GM12878 (cell line): ENCODE measurements around the gene KLHL10.

Source experiments
- ASH2L ChIP-seq: fragments of 300-600, 200-600 bp; sonication (generic); IDR thresholded peaks from 2 replicates; pipeline ENCODE4 v1.6.1; 2017; ENCODE audit warnings: low read depth, mild to moderate bottlenecking, borderline replicate concordance
- CREB1 ChIP-seq: IDR thresholded peaks from 2 replicates; pipeline ENCODE4 v1.6.1; 2012; ENCODE audit warnings: low read depth, mild to moderate bottlenecking, inconsistent platforms
- FOXK2 ChIP-seq: fragments of 450-650 bp; IDR thresholded peaks from 2 replicates; pipeline ENCODE4 v1.6.1; 2017; ENCODE audit warnings: mild to moderate bottlenecking, moderate library complexity
- POLR2A ChIP-seq: IDR thresholded peaks from 2 replicates; pipeline ENCODE4 v1.6.1; 2011; ENCODE audit warnings: low read depth, mild to moderate bottlenecking, low read length
- RCOR1 ChIP-seq: conservative IDR thresholded peaks from 2 replicates; pipeline ENCODE4 v1.6.1; 2012; ENCODE audit warnings: low read depth, low read length, improper control_type of control experiment
- SMC3 ChIP-seq: IDR thresholded peaks from 2 replicates; pipeline ENCODE4 v1.6.1; 2011; ENCODE audit warnings: low read length, improper control_type of control experiment, borderline replicate concordance
- TAF1 ChIP-seq: IDR thresholded peaks from 2 replicates; pipeline ENCODE4 v1.6.1; 2011; ENCODE audit warnings: mild to moderate bottlenecking, low read depth, low read length, borderline replicate concordance
- YY1 ChIP-seq: IDR thresholded peaks from 2 replicates; pipeline ENCODE4 v1.6.1; 2011; ENCODE audit warnings: low read depth, mild to moderate bottlenecking, low read length
- TF ChIP-seq, protein P1 (sequence below): IDR thresholded peaks from 2 replicates; pipeline ENCODE4 v1.6.1; 2011; ENCODE audit warnings: low read depth, mild to moderate bottlenecking, low read length, moderate library complexity, borderline replicate concordance; ENCODE audit errors: extremely low read depth
- TF ChIP-seq, protein P2 (sequence below): fragments of 450-650 bp; IDR thresholded peaks from 2 replicates; pipeline ENCODE4 v1.6.1; 2017; ENCODE audit warnings: mild to moderate bottlenecking, low read depth, inconsistent platforms; ENCODE audit not compliant: poor library complexity, severe bottlenecking
- TF ChIP-seq, protein P3 (sequence below): IDR thresholded peaks from 2 replicates; pipeline ENCODE4 v1.6.1; 2012; ENCODE audit warnings: low read depth, low read length, improper control_type of control experiment
- TF ChIP-seq, protein P4 (sequence below), 3 experiments: IDR thresholded peaks in 2 of 3; conservative IDR thresholded peaks in 1 of 3; 2 replicates each; pipeline ENCODE4 v1.5.1; 2011; ENCODE audit warnings: low read depth in 3 of 3, low read length in 3 of 3, mild to moderate bottlenecking in 3 of 3, control low read depth in 2 of 3, moderate library complexity in 2 of 3, inconsistent platforms in 1 of 3, mixed read lengths in 1 of 3; ENCODE audit not compliant: control insufficient read depth in 2 of 3, insufficient read depth in 1 of 3; ENCODE audit errors: extremely low read depth in 1 of 3
- TF ChIP-seq, protein P5 (sequence below): fragments of 450-650 bp; formaldehyde crosslinking; IDR thresholded peaks from 2 replicates; pipeline ENCODE4 v1.4.0; 2020; ENCODE audit warnings: mild to moderate bottlenecking, moderate library complexity

DNA sequence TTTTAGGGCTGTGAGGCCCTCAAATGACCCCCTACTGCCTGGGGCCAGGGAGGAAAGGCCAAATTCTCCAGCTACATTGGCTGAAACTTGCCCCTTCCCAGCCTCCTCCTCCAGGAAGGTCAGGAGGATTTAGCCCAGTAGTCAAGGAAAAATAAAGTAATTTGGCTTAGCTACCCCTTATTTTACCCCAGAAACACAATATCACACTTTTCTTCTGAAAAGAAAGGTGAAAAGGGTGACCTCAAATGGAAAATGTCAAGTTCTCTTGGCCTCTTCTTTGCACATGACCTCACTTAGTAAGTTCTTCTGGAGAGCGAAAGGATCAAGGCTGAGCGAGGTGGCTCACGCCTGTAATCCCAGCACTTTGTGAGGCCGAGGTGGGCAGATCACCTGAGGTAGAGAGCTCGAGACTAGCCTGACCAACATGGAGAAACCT, 43.1 kb upstream of the KLHL10 start:
- TF ChIP-seq RCOR1, result no peak
- TF ChIP-seq, protein P1, sequence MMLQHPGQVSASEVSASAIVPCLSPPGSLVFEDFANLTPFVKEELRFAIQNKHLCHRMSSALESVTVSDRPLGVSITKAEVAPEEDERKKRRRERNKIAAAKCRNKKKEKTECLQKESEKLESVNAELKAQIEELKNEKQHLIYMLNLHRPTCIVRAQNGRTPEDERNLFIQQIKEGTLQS, result no peak
- TF ChIP-seq, protein P2, sequence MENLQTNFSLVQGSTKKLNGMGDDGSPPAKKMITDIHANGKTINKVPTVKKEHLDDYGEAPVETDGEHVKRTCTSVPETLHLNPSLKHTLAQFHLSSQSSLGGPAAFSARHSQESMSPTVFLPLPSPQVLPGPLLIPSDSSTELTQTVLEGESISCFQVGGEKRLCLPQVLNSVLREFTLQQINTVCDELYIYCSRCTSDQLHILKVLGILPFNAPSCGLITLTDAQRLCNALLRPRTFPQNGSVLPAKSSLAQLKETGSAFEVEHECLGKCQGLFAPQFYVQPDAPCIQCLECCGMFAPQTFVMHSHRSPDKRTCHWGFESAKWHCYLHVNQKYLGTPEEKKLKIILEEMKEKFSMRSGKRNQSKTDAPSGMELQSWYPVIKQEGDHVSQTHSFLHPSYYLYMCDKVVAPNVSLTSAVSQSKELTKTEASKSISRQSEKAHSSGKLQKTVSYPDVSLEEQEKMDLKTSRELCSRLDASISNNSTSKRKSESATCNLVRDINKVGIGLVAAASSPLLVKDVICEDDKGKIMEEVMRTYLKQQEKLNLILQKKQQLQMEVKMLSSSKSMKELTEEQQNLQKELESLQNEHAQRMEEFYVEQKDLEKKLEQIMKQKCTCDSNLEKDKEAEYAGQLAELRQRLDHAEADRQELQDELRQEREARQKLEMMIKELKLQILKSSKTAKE, result no peak
- TF ChIP-seq, protein P3, sequence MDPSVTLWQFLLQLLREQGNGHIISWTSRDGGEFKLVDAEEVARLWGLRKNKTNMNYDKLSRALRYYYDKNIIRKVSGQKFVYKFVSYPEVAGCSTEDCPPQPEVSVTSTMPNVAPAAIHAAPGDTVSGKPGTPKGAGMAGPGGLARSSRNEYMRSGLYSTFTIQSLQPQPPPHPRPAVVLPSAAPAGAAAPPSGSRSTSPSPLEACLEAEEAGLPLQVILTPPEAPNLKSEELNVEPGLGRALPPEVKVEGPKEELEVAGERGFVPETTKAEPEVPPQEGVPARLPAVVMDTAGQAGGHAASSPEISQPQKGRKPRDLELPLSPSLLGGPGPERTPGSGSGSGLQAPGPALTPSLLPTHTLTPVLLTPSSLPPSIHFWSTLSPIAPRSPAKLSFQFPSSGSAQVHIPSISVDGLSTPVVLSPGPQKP, result no peak
- no peak for TF ChIP-seq FOXK2
- no peak for TF ChIP-seq ASH2L
- no peak for TF ChIP-seq CREB1
- TF ChIP-seq, protein P4, sequence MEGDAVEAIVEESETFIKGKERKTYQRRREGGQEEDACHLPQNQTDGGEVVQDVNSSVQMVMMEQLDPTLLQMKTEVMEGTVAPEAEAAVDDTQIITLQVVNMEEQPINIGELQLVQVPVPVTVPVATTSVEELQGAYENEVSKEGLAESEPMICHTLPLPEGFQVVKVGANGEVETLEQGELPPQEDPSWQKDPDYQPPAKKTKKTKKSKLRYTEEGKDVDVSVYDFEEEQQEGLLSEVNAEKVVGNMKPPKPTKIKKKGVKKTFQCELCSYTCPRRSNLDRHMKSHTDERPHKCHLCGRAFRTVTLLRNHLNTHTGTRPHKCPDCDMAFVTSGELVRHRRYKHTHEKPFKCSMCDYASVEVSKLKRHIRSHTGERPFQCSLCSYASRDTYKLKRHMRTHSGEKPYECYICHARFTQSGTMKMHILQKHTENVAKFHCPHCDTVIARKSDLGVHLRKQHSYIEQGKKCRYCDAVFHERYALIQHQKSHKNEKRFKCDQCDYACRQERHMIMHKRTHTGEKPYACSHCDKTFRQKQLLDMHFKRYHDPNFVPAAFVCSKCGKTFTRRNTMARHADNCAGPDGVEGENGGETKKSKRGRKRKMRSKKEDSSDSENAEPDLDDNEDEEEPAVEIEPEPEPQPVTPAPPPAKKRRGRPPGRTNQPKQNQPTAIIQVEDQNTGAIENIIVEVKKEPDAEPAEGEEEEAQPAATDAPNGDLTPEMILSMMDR (IDR thresholded peaks at IDR 0.05 in 2 of 3, conservative IDR thresholded peaks at IDR 0.05 in 1 of 3; ENCODE audit: control insufficient read depth in 2 of 3, extremely low read depth in 1 of 3, insufficient read depth in 1 of 3, low read depth in 3 of 3, low read length in 3 of 3), result no peak
- no peak for TF ChIP-seq TAF1
- no peak for TF ChIP-seq YY1
- no peak for TF ChIP-seq POLR2A
- TF ChIP-seq, protein P5, sequence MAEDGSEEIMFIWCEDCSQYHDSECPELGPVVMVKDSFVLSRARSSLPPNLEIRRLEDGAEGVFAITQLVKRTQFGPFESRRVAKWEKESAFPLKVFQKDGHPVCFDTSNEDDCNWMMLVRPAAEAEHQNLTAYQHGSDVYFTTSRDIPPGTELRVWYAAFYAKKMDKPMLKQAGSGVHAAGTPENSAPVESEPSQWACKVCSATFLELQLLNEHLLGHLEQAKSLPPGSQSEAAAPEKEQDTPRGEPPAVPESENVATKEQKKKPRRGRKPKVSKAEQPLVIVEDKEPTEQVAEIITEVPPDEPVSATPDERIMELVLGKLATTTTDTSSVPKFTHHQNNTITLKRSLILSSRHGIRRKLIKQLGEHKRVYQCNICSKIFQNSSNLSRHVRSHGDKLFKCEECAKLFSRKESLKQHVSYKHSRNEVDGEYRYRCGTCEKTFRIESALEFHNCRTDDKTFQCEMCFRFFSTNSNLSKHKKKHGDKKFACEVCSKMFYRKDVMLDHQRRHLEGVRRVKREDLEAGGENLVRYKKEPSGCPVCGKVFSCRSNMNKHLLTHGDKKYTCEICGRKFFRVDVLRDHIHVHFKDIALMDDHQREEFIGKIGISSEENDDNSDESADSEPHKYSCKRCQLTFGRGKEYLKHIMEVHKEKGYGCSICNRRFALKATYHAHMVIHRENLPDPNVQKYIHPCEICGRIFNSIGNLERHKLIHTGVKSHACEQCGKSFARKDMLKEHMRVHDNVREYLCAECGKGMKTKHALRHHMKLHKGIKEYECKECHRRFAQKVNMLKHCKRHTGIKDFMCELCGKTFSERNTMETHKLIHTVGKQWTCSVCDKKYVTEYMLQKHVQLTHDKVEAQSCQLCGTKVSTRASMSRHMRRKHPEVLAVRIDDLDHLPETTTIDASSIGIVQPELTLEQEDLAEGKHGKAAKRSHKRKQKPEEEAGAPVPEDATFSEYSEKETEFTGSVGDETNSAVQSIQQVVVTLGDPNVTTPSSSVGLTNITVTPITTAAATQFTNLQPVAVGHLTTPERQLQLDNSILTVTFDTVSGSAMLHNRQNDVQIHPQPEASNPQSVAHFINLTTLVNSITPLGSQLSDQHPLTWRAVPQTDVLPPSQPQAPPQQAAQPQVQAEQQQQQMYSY (CRISPR knock-in tag), result no peak
- no peak for TF ChIP-seq SMC3
